NCI-H187 treated with DMSO at 0.1 percent for 48 hours (cell line): ENCODE results near the gene C14orf132.
"Not testable (repeated sequence)": the region's sequence is repeated elsewhere in the genome, so short reads cannot be mapped to it uniquely, and the experiment has no call there.

Experiments
- DNase-seq: peaks from one replicate; lab custom pipeline; 2025; lab: John Stamatoyannopoulos, UW

The C14orf132 gene

GRCh38 chr14:96059519-96060135 is 20.5 kb downstream of the C14orf132 start:
- DNase-seq = no peak

DNA sequence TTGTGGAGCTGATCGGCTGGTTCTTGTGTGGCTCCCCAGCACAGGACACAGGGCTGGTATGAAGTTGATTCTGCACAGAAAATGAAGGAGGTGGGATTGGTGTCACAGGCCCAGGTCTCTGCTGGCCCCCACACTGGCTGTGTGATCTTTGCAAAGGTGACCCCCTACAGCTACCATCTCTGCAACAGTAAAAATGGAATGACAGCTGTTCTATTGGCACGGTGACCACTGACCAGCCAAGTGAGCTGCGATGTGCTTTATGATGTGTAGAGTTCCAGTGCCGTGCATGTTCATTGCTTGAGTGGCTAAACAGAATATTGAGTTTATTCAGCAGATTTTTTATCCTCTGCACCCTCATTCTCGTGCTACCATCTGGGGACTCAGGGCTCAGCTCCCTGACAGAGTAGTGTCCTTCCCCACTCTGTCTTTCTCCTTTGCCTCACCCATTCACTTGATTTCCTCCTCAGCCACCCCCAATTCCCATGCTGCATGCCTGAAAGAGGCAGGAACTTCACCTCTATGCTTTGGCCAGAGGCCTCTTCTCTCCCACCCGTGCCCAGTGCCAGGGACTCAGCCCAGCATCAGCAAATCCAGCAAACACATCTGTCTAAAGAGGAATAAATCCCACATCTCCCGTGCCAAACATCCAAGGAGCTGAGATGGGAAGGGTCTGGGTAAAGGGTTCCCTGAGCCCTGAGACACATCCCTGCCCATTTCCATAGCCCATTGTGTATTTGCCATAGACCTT is 21.2 kb downstream of the C14orf132 start:
- DNase-seq = no peak

DNA sequence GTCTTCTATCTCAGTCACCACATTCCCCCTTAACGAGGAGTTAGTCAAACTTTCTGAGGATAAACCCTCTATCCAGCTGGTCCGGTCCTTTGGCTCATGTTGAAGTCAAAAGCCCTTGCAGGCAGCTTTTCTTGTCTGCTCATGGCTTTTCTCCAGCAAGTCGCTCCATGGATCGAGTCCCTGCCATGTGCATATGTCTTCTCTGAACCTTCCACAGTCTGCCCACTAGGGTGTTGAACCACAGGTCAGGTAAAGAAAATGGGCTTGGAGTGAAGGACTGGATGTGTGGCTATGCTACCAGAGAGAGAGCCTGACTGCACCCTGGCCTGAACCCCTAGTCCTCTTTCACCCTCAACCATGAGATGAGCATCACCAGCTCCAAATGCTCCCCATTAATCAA is 22.8 kb downstream of the C14orf132 start:
- no peak for DNase-seq

GRCh38 chr14:96062506-96062905 is 23.3 kb downstream of the C14orf132 start:
- DNase-seq = no peak

- DNase-seq = no peak
These were observed 25.7 kb downstream of the C14orf132 start for GRCh38 chr14:96064866-96065265.

DNA sequence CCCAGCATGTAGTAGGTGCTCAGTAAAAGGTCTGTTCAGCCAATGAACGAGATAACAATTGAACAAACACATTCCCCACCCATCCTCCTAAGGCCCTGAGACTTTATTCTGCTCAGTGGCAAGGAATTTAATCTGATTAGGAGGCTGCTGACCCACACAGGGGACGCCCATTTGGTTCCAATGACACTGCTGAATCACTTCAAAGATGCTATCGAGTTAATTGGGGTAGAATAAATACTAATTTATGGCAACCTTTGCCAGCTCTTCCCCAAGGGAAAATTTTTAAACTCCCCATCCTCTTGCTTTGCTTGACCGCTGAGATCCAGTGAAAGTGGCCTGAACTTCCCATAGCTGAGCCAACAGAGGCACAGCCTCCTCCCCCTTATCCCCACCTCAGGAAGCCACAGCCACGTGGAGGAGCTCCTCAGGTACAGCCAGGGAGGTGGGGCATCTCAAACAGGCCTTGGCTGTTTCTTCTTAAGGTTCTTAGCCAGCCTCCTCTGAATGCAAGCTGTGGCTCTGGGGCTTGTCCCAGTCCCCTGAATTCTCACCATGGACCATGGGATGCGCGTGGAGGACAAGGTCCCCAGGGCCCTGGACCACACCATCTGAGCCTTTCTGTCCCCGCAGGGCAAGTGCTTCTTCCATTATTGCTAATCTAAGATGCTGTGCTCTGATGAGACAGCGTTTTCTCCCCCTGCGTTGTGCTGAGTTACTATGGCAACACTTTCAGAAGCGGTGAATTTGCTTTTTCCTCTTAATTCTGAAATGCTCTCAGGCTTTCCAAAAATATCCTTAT is 26.7 kb downstream of the C14orf132 start:
- no peak for DNase-seq

GRCh38 chr14:96066976-96067375 is 27.8 kb downstream of the C14orf132 start:
- DNase-seq = no peak

DNA sequence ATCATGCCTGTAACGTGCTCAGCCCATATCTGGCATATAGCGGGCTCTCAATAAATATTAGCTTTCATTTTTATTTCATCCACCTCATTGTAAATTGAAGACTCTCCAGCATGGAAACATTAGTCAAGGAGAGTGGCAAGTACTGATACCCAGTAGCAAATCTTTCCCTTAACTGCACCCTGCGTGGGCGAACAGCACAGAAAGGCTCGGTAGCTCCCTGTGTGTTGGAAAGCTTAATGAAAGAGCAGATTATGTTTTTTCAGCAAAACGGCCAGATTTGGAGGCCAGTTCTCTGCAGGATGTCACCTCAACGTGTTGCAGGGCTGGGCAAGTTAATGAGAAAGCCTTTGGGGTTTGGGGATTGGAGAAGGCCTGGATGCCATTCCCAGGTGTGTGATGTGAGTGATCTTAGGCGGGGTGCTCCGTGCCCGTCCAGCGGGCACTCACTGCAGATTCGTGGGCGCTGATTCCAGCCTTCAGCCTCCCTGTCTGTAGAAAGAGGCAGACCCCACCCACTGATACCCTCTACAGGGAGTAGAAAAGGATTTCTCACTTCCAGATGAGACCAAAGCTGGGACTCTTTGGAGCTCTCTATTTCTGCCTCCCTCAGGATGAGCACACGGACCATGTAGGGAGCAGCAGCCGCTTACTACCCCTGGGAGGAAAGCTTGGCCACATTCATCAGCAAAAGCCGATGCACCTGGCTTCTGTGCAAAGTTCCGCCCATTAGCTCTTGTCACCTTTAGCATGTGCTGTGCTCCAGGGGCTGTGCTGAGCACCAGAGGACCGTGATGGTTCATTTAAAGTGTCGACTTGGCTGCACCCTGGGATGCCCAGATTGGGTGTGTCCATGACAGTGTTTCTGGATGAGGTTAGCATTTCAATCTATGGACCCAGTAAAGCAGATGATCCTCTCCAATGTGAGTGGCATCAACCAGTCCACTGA is 29.1 kb downstream of the C14orf132 start:
- DNase-seq = no peak

DNA sequence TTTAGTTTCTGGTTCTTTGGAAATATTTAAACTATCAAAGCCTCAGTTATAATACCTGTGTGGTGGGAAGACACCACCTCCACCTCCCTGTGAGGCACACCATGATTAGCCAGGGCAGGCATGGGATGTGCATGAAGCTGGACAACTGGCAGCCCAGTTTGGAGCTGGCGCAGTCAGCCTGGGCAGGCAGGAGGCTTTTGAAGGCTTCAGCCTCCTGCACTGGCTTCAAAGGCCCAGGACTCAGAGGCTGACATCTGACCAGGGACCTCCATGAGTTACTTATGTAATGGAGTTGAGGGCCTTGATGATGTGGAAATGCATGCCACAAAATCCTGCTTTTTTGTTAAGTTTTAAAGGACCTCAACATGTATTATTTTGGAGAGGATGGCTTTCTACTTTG is 30.3 kb downstream of the C14orf132 start:
- DNase-seq = no peak

DNA sequence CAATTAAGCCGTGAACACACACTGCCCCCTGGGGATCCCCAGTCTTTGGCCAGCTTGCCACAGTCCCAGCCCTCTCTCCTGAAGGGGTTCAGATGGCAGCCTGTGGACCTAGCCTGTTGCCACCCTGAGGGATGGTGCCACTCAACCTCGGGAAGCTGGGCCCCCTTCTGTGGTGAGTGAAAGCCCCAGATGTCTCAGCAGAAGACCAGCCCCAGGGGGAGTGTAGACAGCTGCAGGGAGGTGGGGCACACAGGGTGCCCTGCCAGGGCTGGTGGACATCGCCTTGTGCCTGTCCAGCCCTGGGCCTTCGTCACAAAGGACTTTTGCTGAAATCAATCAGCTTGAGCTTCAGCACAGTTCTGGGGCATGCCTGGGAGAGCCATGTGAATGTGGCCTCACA is 32.4 kb downstream of the C14orf132 start:
- no peak for DNase-seq

DNA sequence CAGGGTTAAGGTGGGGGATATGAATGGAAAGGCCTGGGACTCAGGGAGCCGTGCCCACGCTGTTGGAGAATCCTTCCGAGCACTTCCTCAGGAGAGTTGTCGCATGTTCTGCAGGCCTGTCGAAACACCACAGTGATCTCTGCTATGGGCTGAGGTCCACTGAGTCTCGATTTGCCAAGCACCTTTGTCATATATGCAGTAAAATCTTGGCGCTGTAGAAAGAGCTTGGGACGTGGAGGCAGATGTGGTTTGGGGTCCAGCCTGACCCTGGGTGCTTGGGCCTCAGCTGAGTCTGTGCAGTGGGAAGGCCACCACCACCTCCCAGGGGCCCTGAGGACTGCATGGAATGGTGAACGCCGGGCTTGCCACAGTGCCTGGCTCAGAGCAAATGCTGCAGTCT is 32.9 kb downstream of the C14orf132 start:
- DNase-seq = no peak

GRCh38 chr14:96072746-96073145 is 33.6 kb downstream of the C14orf132 start:
- no peak for DNase-seq

- DNase-seq = not testable (repeated sequence)
These were observed 34.3 kb downstream of the C14orf132 start for GRCh38 chr14:96073260-96074039.

- no peak for DNase-seq
These were observed 38.9 kb downstream of the C14orf132 start for GRCh38 chr14:96077983-96078624.

- no peak for DNase-seq
These were observed 39.5 kb downstream of the C14orf132 start for GRCh38 chr14:96078625-96079016.

DNA sequence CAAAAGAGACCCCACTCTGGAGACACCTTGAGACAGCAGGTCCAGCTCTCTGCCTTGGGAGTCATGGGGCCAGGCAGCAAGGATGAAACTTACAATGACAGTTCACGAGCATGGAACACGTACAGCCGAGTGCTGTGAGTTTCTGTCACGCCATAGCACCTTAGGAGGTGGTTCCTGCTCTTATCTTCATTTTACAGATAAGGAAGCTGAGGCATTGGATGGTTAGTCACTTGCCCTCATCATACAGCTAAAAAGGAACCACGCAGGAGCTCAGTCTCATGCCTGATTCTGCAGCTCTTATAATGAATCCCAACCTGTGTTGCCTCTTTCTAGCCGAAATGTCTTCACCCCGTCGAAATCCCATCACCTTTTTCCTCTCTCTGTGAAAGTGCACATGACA is 39.9 kb downstream of the C14orf132 start:
- no peak for DNase-seq

DNA sequence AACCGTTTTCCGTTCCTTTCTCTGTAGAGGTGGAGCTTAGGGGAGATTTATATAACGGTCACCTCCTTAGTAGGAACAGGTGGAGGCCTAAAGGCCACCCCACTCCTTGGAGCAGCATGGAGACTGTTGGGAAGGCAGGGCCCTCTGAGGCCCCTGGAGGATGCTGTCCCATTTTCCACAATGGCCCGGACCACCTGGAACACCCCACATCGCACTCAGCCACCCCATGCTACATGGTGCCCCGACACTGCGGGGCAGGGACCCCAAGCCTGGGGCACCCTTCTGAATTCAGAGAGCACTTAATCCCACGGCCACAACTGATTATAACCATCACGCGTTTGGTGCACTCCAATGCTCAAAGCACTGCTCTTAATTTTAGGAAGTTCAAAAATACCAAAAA is 41.4 kb downstream of the C14orf132 start:
- DNase-seq = no peak

DNA sequence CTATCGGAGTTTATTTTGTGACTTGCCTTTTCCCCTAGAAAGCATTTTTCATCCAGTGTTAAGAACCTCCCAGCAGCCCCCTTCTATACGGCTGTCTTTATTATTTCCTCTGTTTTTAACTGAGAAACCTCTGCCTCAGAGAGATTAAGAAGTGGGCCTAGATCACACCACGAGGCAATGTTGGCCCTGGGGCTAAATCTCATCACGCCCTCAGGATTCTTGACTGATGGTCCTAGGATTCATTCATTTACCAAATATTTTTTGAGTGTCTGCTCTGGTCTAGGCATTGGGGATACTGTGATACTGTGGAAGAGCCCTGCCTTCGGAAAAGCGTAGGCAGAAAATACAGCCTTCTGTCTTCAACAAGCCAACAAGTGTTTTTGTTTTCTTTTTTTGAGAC is 42.1 kb downstream of the C14orf132 start:
- DNase-seq = no peak

- DNase-seq = no peak
These were observed 42.7 kb downstream of the C14orf132 start for GRCh38 chr14:96081767-96082400.
